Measurements from ENCODE around the gene ACAT1.
"Not testable (repeated sequence)": the region's sequence is repeated elsewhere in the genome, so short reads cannot be mapped to it uniquely, and the experiment has no call there.

ACAT1 gene

DNA sequence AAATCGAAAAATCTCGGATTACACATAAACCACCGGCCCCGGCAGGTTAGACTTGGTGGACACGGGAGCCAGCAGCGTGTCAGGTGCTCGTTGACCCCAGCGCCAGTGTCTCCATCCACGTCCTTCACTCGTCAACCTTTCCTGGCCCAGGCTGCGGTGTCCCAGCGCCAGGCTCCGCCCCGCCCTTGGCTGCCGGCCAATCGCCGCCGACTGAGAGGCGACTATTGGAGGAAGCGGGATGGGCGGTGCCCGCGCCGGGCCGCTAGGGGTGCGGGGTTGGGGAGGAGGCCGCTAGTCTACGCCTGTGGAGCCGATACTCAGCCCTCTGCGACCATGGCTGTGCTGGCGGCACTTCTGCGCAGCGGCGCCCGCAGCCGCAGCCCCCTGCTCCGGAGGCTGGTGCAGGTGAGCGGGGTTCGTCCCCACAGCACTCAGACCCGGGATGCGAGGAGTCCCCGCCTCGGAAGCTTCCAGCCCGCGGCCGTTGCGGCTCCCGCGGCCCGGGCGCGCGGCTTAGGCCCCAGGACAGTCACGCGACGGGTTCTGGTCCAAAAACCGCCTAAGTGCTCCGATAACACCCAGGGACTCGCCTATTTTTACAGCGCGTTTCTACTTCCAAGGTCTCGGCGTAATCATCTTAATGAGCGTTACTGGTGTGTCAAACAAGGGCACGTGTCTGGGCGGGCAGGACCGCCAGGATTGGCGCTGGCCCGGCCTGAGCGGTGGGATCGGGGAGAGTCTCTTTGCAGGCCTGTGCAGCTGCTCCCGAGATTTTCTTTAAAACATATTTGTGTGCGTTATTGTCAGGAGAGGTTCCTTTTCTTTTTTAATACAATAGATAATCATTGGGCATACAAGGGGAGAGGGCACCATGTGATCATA, at the start of gene ACAT1:
ACAT1 (plus strand) TSS at position 294 of the 882 bp plus-strand sequence; CDS start at position 334, 40 bp downstream.
- DNase-seq = peak; percentile 96

GRCh38 chr11:108084811-108085210, 36.6 kb upstream of the ACAT1 start:
- no peak for DNase-seq

GRCh38 chr11:108085672-108086071, 35.7 kb upstream of the ACAT1 start:
- DNase-seq = no peak

DNA sequence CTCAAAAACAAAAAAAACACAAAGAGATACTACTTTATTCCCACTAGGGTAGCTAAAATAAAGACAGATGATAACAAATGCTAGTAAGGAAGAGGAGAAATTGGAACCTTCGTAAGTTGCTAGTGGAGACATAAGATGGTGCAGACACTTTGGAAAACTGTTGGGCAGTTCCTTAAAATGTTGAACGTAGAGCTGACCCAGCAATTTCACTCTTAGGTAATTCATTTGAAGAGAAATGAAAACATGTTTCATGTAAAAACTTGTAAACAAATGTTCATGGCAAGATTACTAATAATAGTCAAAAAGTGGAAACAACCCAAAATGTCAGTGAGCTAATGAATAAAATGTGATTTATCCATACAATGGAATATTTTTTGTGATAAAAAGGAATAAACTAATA, 29.2 kb upstream of the ACAT1 start:
- no peak for DNase-seq

DNA sequence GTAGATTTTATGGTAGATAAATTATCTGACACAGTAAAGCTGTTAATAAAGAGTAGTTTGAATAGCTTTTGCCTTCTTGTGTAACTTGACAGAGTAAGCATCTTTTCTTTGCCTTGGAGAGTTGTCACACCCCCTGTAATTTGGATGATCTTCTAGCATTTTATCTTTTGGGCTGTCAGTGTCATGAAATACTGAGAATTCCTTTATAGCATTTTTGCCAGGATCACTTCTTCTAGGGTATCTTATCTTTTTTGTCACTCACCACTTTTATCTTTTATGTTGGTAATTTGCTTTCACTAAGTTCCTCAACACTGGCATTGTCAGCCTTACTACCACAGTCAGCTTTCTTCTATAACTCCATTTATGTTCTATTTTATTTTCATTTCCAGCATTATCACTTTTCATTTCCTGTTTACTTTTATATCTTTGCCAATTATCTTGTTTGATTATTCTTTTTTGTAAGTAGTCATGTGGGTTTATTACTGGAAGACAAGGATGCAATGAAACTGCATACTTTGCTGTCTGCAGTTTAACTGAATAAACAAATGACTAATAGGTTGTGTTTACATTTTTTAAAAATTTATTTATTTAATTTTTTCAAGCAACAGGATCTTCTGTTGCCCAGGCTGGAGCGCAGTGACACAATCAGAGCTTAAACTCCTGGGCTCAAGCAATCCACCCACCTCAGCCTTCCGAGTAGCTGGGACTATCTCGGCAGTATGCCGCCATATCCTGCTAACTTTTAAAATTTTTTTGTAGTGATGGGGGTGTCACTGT, 28.1 kb upstream of the ACAT1 start:
- no peak for DNase-seq

DNA sequence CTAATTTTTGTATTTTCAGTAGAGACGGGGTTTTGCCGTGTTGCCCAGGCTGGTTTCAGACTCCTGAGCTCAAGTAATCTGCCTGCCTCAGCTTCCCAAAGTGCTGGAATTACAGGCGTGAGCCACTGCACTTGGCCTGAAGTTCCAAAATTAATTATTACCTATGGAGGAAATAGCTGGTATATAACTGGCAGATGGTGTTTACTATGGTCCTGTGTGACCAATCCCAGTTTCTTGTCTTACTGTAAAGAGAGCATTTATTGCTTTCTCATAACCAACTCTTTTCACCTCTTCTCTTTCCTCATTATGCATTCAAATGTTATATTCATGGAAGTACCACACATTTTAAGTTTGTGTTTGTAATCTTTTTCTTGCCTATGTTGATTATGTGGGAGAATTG, 24.2 kb upstream of the ACAT1 start:
- DNase-seq = no peak

- DNase-seq = no peak
Measured at GRCh38 chr11:108101090-108101775, 20.1 kb upstream of the ACAT1 start.

DNA sequence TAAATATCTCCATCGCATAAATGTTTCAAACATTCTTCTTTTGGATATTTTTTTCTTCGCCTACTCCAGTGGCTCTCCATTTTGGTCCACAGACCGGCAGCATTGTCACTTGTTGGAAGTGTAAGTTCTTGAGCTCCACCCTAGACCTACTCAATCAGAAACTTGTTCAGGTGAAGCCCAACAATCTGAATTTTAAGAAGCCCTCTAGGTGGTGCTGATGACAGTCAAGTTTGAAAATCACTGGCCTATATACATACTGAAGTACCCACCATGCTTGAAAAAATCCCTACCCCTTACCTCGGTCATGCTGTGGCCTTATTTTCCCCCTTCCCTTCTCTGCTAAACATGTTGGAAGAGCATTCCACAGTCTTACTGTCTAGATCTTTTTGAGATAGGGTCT, 10.2 kb upstream of the ACAT1 start:
- DNase-seq = no peak

GRCh38 chr11:108112057-108112456, 9.3 kb upstream of the ACAT1 start:
- DNase-seq = no peak

DNA sequence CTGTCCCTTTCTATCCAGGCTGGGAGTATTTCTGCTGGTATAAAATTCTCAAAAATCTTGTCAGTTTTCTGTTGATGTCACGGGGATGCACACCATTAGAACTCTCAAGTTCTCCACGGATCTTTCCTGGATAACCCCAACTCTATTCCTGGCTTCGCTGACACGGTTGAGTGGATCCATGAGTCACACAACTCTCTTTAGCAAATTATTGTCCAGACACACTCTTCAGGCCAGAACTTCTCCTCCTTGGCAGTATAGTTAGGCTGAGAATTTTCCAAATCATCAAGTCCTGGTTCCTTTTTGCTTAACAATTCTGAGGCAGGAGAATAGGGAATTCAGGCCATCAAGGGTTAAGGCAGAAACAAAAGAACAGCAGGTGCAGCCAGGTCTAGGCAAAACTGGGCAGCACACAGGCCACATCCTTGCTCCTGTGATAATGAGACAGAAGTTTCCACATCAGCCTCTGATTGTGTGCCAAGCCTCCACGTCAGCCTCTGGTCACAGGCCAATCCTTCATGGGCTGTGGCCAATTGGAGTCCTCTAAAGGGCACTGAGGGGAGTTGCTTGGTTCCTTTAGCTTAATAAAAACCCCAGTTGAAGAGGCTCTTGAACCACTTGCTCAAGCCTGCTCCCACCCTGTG, 5.7 kb upstream of the ACAT1 start:
- DNase-seq = no peak

DNA sequence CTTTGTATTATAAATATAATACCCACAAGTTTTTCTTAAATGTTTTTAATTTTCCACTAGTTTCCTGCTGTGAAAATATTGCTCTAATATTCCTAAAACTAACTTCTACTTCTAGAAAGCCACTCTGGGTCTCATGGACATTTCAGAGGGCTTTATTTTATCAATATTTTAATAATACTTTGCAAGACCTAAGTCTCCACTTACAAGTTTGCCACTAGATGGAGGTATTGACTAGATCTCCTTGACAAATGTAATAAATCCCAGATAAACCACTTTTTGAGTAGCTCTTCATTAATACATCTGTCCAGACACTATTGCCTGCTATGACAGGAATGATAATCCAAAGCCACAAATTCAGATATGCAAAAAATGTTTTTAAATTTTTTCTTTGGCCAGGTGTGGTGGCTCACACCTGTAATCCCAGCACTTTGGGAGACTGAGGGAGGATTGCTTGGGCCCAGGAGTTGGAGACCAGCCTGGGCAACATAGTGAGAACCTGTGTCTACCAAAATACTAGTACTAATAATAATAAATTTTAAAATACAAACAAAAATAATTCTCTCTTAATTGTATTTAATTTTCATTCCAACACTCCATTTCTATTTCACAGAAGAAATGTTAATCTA, 3.5 kb upstream of the ACAT1 start:
- peak; percentile 42 for DNase-seq

- DNase-seq = not testable (repeated sequence)
Measured at GRCh38 chr11:108120936-108121273, 462 bp upstream of the ACAT1 start.

- DNase-seq = no peak
Measured at GRCh38 chr11:108122166-108122628, 830 bp downstream of the ACAT1 start.

DNA sequence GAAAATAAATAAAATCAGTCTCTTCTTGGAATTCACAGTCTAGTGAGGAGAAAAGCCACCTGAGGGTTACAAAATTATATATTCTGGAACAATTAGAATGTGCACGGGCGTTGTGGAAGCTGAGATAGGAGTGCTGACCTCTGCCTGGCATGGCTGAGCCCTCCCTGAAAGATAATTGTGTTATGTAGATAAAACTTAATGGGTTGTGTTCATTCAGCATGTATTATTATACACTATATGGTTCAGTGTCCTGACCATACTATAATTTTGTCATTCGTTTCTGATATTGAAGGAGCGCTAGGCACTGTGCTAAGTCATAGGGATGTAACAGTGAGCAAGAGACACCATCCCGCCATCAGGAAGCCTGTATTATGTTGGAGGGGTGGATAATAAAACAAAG, 3.7 kb downstream of the ACAT1 start:
- no peak for DNase-seq

DNA sequence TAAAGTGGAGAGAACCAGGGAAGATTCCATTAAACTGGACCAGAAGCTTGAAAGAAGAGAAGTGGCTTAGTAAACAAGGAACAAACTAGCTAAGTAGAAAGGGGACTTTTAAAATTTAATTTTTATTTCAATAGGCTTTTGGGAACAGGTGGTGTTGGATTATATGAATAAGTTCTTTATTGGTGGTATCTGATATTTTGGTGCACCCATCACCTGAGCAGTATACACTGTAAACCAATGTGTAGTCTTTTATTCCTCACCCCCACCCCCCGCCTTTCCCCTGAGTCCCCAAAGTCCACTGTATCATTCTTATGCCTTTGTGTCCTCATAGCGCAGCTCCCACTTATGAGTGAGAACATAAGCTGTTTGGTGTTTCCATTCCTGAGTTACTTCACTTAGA, 7.4 kb downstream of the ACAT1 start:
- no peak for DNase-seq

DNA sequence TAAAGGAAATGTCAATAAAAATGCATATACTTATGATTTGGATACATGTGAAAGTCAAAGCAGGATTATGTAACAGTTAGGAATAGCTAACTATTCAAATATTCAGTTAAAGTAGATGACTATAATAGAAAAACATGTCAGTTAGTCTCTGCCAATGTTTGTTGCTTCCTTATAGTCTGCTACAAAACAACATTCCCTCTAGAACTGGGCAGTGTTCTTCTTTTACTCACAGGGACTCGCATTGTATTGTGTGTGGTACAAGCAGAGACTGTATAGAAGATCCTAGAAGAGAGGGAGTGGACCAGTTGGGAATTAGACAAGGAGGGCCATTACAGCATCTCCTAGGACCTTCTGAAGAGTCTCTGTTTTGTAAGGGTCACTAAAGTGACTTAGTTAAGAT, 10.6 kb downstream of the ACAT1 start:
- DNase-seq = no peak

GRCh38 chr11:108132993-108133538, 11.7 kb downstream of the ACAT1 start:
- not testable (repeated sequence) for DNase-seq

GRCh38 chr11:108135845-108136544, 14.6 kb downstream of the ACAT1 start:
- peak; percentile 67 for DNase-seq

- DNase-seq = peak; percentile 28
Measured at GRCh38 chr11:108137212-108137611, 15.8 kb downstream of the ACAT1 start.

DNA sequence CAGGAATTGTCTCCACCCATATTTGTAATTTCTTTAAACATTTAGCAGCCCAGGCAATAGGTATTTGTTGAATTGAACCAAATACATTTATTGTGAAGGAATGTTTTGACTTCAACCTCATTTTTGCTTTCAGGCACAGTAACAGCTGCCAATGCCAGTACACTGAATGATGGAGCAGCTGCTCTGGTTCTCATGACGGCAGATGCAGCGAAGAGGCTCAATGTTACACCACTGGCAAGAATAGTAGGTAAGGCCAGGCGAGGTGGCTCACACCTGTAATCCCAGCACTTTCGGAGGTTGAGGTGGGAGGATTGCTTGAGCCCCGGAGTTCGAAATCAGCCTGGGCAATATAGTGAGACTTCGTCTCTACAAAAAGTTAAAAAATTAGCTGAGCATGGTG, 20.9 kb downstream of the ACAT1 start:
- DNase-seq = no peak

- no peak for DNase-seq
Measured at GRCh38 chr11:108144615-108145014, 23.2 kb downstream of the ACAT1 start.

- no peak for DNase-seq
Measured at GRCh38 chr11:108147150-108147549, 25.8 kb downstream of the ACAT1 start.
